GM12872 (cell line): ENCODE data around the gene PDE4D.

Experiments
- CTCF ChIP-seq: IDR thresholded peaks from 3 replicates; pipeline ENCODE4 v1.5.1; 2011; ENCODE audit warnings: low read depth, mild to moderate bottlenecking, low read length, moderate library complexity; ENCODE audit not compliant: insufficient read depth

Gene PDE4D

GRCh38 chr5:59648949-59649921, 244.3 kb downstream of the PDE4D start:
- TF ChIP-seq CTCF, result no peak

- no peak for TF ChIP-seq CTCF
Observed at GRCh38 chr5:59648038-59648831, 245.3 kb downstream of the PDE4D start.

GRCh38 chr5:59645380-59645779, 248.1 kb downstream of the PDE4D start:
- no peak for TF ChIP-seq CTCF

- no peak for TF ChIP-seq CTCF
Observed at GRCh38 chr5:59640411-59640810, 253.1 kb downstream of the PDE4D start.

GRCh38 chr5:59637884-59638580, 255.5 kb downstream of the PDE4D start:
- TF ChIP-seq CTCF, result no peak

- no peak for TF ChIP-seq CTCF
Observed at GRCh38 chr5:59629561-59629960, 264.0 kb downstream of the PDE4D start.

GRCh38 chr5:59628062-59628828, 265.3 kb downstream of the PDE4D start:
- TF ChIP-seq CTCF, result no peak
